Upper lobe of right lung (tissue), 1 donor: Measurements from ENCODE around the gene OR10K1. TPM values are rescaled to one million over a fixed set of nuclear protein-coding genes. Genes with fewer than 3 reads are reported as not detected.
A peak's percentile ranks its signal among the peaks of the same experiment; 100 is the strongest.

Experiments used
- ATAC-seq: fragments of 200-7000 bp; cut with Tn5 transposase; one replicate; pipeline ENCODE4 v1.9.1; 2020; ENCODE audit warnings: mild to moderate bottlenecking, moderate library complexity
- DNase-seq: peaks from one replicate; pipeline ENCODE4 v3.0.0-alpha.2; 2020
- H3K27ac ChIP-seq: fragments of 200-600 bp; one replicate; pipeline ENCODE4 v1.8.0; 2022
- H3K27me3 ChIP-seq: fragments of 200-600 bp; one replicate; pipeline ENCODE4 v1.8.0; 2022; ENCODE audit warnings: mild to moderate bottlenecking
- H3K36me3 ChIP-seq: fragments of 200-600 bp; one replicate; pipeline ENCODE4 v1.8.0; 2022
- H3K4me1 ChIP-seq: fragments of 200-600 bp; one replicate; pipeline ENCODE4 v1.8.0; 2022
- H3K4me3 ChIP-seq: fragments of 200-600 bp; one replicate; pipeline ENCODE4 v1.8.0; 2022; ENCODE audit warnings: mild to moderate bottlenecking
- H3K9me3 ChIP-seq: fragments of 200-600 bp; one replicate; pipeline ENCODE4 v1.8.0; 2022
- intact Hi-C: fragments of 100-400 bp; cut with DNase I; formaldehyde crosslinking; loops from one replicate; pipeline ENCODE4 v1.11.0; 2022
- total RNA-seq: library from RNA; stranded (reverse); fragmentation: NEBNext Ultra II Directional; extraction: Animal tissue kit (Norgen Biotek cat#: 25700); gene quantifications from one replicate; pipeline ENCODE4 v1.2.1, GENCODE V29; 2021
- TF ChIP-seq, protein P1 (sequence below): fragments of 200-600 bp; IDR thresholded peaks from one replicate; pipeline ENCODE4 v1.8.0; 2022; ENCODE audit warnings: antibody characterized with exemption
- donor health status: DM: no; HTN: yes; CAD: no; lungs with severe emphysema.

OR10K1 gene
- total RNA-seq, 1 donor from 2014 or later = not detected

DNA sequence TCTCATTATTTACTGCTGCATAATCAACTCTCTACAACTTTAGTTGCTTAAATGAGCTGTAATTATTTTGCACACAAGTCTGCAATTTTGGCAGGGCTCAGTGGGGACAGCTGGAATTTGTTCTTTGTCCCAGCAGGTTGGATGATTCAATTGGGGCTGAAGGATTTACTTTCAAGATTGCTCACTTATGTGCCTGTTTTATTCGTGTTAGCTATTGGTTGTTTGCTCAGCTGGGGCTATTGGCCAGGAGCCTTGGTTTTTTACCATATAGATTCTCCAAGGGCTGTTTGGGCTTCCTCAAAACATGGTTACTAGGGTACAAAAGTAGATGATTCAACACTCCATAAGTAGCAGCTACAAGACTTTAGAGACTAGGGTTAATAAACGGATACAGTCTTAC lies 23.8 kb downstream of the OR10K1 start:
- DNase-seq = no peak
- Histone ChIP-seq H3K36me3 (no peaks in the 10 kb centered on the region), H3K4me3 (no peak overlapping the region), H3K27ac (no peak overlapping the region), H3K27me3 (no peaks in the 10 kb centered on the region), H3K4me1 (no peaks in the 10 kb centered on the region), H3K9me3 (no peaks in the 10 kb centered on the region)
- TF ChIP-seq, protein P1, sequence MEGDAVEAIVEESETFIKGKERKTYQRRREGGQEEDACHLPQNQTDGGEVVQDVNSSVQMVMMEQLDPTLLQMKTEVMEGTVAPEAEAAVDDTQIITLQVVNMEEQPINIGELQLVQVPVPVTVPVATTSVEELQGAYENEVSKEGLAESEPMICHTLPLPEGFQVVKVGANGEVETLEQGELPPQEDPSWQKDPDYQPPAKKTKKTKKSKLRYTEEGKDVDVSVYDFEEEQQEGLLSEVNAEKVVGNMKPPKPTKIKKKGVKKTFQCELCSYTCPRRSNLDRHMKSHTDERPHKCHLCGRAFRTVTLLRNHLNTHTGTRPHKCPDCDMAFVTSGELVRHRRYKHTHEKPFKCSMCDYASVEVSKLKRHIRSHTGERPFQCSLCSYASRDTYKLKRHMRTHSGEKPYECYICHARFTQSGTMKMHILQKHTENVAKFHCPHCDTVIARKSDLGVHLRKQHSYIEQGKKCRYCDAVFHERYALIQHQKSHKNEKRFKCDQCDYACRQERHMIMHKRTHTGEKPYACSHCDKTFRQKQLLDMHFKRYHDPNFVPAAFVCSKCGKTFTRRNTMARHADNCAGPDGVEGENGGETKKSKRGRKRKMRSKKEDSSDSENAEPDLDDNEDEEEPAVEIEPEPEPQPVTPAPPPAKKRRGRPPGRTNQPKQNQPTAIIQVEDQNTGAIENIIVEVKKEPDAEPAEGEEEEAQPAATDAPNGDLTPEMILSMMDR = no peak
- intact Hi-C loops = no loop called here
- ATAC-seq = no peak

DNA sequence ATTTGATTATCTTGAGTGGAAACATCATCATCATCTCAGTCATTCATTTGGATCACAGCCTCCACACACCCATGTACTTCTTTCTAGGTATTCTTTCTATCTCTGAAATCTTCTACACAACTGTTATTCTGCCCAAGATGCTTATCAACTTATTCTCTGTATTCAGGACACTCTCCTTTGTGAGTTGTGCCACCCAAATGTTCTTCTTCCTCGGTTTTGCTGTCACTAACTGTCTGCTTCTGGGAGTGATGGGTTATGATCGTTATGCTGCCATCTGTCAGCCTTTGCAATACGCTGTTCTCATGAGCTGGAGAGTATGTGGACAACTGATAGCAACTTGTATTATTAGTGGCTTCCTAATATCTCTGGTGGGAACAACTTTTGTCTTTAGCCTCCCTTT lies 29.7 kb downstream of the OR10K1 start:
- ATAC-seq (no peak), DNase-seq (no peak)
- no peak overlapping the region for H3K4me3 ChIP-seq
- H3K27me3 ChIP-seq = no peaks in the 10 kb centered on the region
- H3K9me3 ChIP-seq = no peaks in the 10 kb centered on the region
- TF ChIP-seq, protein P1 = no peak
- no peaks in the 10 kb centered on the region for H3K36me3 ChIP-seq
- H3K27ac ChIP-seq = no peak overlapping the region
- intact Hi-C loops = no loop called here
- H3K4me1 ChIP-seq = no peaks in the 10 kb centered on the region

DNA sequence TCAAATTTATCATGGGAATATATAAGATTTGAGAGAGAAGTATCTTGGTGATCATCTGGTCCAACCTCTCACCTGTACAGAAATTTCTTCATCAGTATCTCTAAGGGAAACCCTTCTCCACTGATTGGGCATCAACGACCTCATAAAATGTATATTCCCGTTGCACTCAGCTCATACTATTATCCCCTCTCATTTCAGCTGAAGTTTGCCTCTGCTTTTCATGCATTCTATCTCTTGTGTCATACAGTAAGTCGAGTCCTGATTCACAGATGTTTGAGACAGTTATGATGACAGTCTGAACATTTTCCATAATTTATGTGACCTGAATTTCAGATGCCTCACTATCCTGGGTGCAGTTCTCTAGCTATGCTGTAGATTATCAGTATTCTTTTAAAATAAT lies 31.4 kb downstream of the OR10K1 start:
- TF ChIP-seq, protein P1 = no peak
- Histone ChIP-seq H3K4me1 (no peaks in the 10 kb centered on the region), H3K27me3 (no peaks in the 10 kb centered on the region), H3K36me3 (no peaks in the 10 kb centered on the region), H3K9me3 (no peaks in the 10 kb centered on the region), H3K4me3 (no peak overlapping the region), H3K27ac (no peak overlapping the region)
- DNase-seq (no peak), ATAC-seq (no peak)
- intact Hi-C loops = no loop called here

DNA sequence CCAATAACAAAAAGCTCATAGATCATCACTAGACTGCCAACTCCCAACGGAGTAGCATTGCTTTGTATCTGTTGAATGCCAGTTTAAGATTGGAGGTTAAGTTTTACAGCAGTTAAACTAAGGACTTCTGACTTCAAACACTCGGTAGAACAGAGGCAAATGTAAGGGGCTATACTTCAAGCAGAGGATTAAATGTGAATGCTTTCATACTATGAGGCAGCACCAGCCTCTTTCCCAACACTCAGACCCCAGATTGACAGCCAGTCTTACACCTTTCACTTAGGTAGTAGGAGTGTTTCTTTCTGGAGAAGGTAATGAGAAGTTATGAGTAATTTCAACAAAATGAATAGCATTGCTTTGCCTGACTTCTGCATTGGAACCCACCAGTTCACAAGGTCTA lies 33.2 kb downstream of the OR10K1 start:
- no peak for DNase-seq
- intact Hi-C loops = no loop called here
- ATAC-seq = no peak
- TF ChIP-seq, protein P1 = no peak
- Histone ChIP-seq H3K27me3 (no peaks in the 10 kb centered on the region), H3K9me3 (no peaks in the 10 kb centered on the region), H3K4me1 (no peaks in the 10 kb centered on the region), H3K27ac (no peak overlapping the region), H3K36me3 (no peaks in the 10 kb centered on the region), H3K4me3 (no peak overlapping the region)

DNA sequence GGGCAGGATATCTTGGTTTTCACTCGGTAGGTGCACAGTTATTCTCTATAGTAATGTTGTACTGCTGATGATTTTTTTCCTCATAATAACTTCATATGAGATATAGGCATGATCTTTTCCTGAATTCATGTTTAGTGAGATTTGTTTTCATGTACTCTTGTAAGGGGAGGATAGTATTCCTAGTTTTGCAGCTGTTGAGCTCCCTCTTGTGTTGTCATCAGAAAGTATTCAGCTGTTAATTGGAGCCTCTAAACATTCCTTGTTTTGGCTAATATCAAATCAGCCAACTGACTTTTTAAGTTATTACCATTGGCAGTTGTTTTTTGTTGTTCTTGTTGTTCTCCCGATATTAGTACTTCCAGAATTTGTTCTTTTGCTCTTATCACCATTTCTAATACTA lies 34.7 kb downstream of the OR10K1 start:
- Histone ChIP-seq H3K36me3 (no peaks in the 10 kb centered on the region), H3K9me3 (no peaks in the 10 kb centered on the region), H3K27ac (no peak overlapping the region), H3K27me3 (no peaks in the 10 kb centered on the region), H3K4me3 (no peak overlapping the region), H3K4me1 (no peaks in the 10 kb centered on the region)
- intact Hi-C loops = no loop called here
- ATAC-seq (peak; percentile 41), DNase-seq (no peak)
- TF ChIP-seq, protein P1 = peak; percentile 21

DNA sequence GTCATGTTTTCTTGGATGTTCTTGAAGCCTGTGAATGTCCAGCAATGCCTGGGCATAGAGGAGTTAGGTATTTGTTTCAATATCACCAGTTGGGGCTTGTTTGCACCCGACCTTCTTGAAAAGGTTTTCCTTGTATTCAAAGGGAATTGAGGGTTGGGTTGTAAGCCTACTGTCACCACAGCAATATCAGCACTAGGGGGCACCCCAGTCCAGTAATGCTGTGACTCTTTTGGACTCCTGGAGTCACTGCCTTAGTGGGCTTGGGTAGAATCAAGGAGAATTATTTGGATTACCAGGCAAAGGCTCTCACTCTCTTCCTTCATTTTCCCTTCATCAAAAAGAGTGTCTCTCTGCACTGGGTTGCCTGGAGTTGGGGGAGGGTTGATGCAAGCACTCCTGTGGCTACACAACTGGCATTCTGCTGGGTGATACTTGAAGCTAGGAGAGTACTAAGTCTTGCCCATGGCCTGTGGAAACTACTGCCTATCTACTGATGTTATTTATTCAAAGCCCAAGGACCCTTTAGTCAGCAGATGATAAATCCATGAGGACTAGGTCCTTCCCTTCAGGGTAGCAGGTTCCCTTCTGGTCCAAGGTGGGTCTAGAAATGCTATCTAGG lies 44.8 kb downstream of the OR10K1 start:
- no peak overlapping the region for H3K27ac ChIP-seq
- DNase-seq = no peak
- TF ChIP-seq, protein P1 = peak; percentile 46
- no peaks in the 10 kb centered on the region for H3K4me1 ChIP-seq
- intact Hi-C loops = no loop called here
- H3K4me3 ChIP-seq = no peak overlapping the region
- H3K9me3 ChIP-seq = no peaks in the 10 kb centered on the region
- peak; percentile 80 for ATAC-seq
- no peaks in the 10 kb centered on the region for H3K36me3 ChIP-seq
- H3K27me3 ChIP-seq = no peaks in the 10 kb centered on the region
